T-helper 17 cell (primary cell): ENCODE measurements around the gene HSPA14. TPM values are rescaled to one million over a fixed set of nuclear protein-coding genes. Genes with fewer than 3 reads are reported as not detected.
A peak's percentile ranks its signal among the peaks of the same experiment; 100 is the strongest.
"Not testable (repeated sequence)": the region's sequence is repeated elsewhere in the genome, so short reads cannot be mapped to it uniquely, and the experiment has no call there.

Experiments used
- ATAC-seq: fragments of 150-1000 bp; cut with Tn5 transposase; 2 replicates; pipeline ENCODE4 v1.10.0; 2021; ENCODE audit warnings: mild to moderate bottlenecking, moderate library complexity
- DNase-seq, 3 donors: peaks; one replicate each; pipeline versions ENCODE4 v3.0.0 to v3.0.0-alpha.2; 2020 to 2021
- H3K9me3 ChIP-seq: one replicate; pipeline ENCODE4 v1.7.0; 2013; ENCODE audit warnings: low read length, mild to moderate bottlenecking; ENCODE audit not compliant: control insufficient read depth, poor library complexity, severe bottlenecking
- H3K27ac Mint-ChIP-seq: one replicate; pipeline ENCODE4 v1.8.0; 2022; ENCODE audit warnings: mild to moderate bottlenecking, moderate library complexity, mixed read lengths
- H3K27me3 Mint-ChIP-seq: one replicate; pipeline ENCODE4 v1.8.0; 2022; ENCODE audit warnings: mixed read lengths
- H3K36me3 Mint-ChIP-seq: one replicate; pipeline ENCODE4 v1.8.0; 2022; ENCODE audit warnings: low read depth, mixed read lengths
- H3K4me1 Mint-ChIP-seq: one replicate; pipeline ENCODE4 v1.8.0; 2022; ENCODE audit warnings: mild to moderate bottlenecking, mixed read lengths
- H3K4me3 Mint-ChIP-seq: one replicate; pipeline ENCODE4 v1.8.0; 2022; ENCODE audit warnings: mild to moderate bottlenecking, moderate library complexity, mixed read lengths
- total RNA-seq, 4 donors: library from RNA in 2 of 4; stranded (reverse) in 2 of 4; gene quantifications; one replicate each; pipeline ENCODE4 v1.2.3 and lab custom pipeline; 2022 to 2026

The HSPA14 gene
- total RNA-seq, result 10 to 100 TPM; 22.5 to 24.7 TPM
- total RNA-seq (lab: John Stamatoyannopoulos, UW), result 23.1 to 30.5 reads per million in 2 donors

- peak within 1 kb of the TSS; percentile 95 for H3K4me3 Mint-ChIP-seq
- DNase-seq, result peak; percentile 98 to 99 (median 99)
- H3K27ac Mint-ChIP-seq, result peak within 1 kb of the TSS; percentile 94
- H3K36me3 Mint-ChIP-seq, result peaks cover 18% of the 10 kb centered on the region
- ATAC-seq, result peak; percentile 96
- H3K4me1 Mint-ChIP-seq, result peaks cover 19% of the 10 kb centered on the region
- H3K27me3 Mint-ChIP-seq, result no peaks in the 10 kb centered on the region
- H3K9me3 ChIP-seq, result no peaks in the 10 kb centered on the region
These were observed at the start of gene HSPA14, which contains the start of the genes CDNF and MSANTD7 for GRCh38 chr10:14837757-14838581. HSPA14 (plus strand) TSS chr10:14838306; CDS start chr10:14838403, 97 bp downstream. CDNF (minus strand) TSS chr10:14838037; CDS start chr10:14837946, 91 bp downstream. MSANTD7 (plus strand) TSS chr10:14838306; CDS start chr10:14842285, 3,979 bp downstream.

- no peaks in the 10 kb centered on the region for H3K4me1 Mint-ChIP-seq
- no peaks in the 10 kb centered on the region for H3K36me3 Mint-ChIP-seq
- DNase-seq (no peak), ATAC-seq (no peak)
- H3K4me3 Mint-ChIP-seq, result no peak overlapping the region
- no peaks in the 10 kb centered on the region for H3K9me3 ChIP-seq
- H3K27me3 Mint-ChIP-seq, result peaks cover 11% of the 10 kb centered on the region
- no peak overlapping the region for H3K27ac Mint-ChIP-seq
These were observed 39.5 kb upstream of the HSPA14 start for GRCh38 chr10:14798636-14799035.

- H3K9me3 ChIP-seq, result no peaks in the 10 kb centered on the region
- no peak overlapping the region for H3K4me3 Mint-ChIP-seq
- H3K27ac Mint-ChIP-seq, result no peak overlapping the region
- H3K4me1 Mint-ChIP-seq, result peaks cover 2% of the 10 kb centered on the region
- H3K36me3 Mint-ChIP-seq, result no peaks in the 10 kb centered on the region
- peaks cover 11% of the 10 kb centered on the region for H3K27me3 Mint-ChIP-seq
- ATAC-seq (no peak), DNase-seq (no peak)
These were observed 37.7 kb upstream of the HSPA14 start for GRCh38 chr10:14800397-14800796.

- H3K9me3 ChIP-seq, result no peaks in the 10 kb centered on the region
- Mint-ChIP-seq H3K4me3 (peak overlapping the region; percentile 7), H3K36me3 (no peaks in the 10 kb centered on the region), H3K27me3 (peaks cover 11% of the 10 kb centered on the region), H3K4me1 (peaks cover 2% of the 10 kb centered on the region), H3K27ac (no peak overlapping the region)
- DNase-seq, result no peak
- ATAC-seq, result no peak
These were observed 36.4 kb upstream of the HSPA14 start for GRCh38 chr10:14801723-14802122.

GRCh38 chr10:14803827-14804226, 34.3 kb upstream of the HSPA14 start:
- H3K9me3 ChIP-seq, result no peaks in the 10 kb centered on the region
- Mint-ChIP-seq H3K4me1 (peaks cover 2% of the 10 kb centered on the region), H3K36me3 (no peaks in the 10 kb centered on the region), H3K27ac (no peak overlapping the region), H3K27me3 (peaks cover 11% of the 10 kb centered on the region), H3K4me3 (no peak overlapping the region)
- ATAC-seq (no peak), DNase-seq (no peak)

- H3K9me3 ChIP-seq, result no peaks in the 10 kb centered on the region
- no peak overlapping the region for H3K4me3 Mint-ChIP-seq
- H3K27me3 Mint-ChIP-seq, result peaks cover 5% of the 10 kb centered on the region
- peaks cover 2% of the 10 kb centered on the region for H3K4me1 Mint-ChIP-seq
- H3K27ac Mint-ChIP-seq, result no peak overlapping the region
- no peak for DNase-seq
- H3K36me3 Mint-ChIP-seq, result no peaks in the 10 kb centered on the region
- no peak for ATAC-seq
These were observed 31.8 kb upstream of the HSPA14 start for GRCh38 chr10:14806318-14806717.

- H3K4me3 Mint-ChIP-seq, result no peak overlapping the region
- no peaks in the 10 kb centered on the region for H3K27me3 Mint-ChIP-seq
- no peak for DNase-seq
- peak overlapping the region; percentile 8 for H3K27ac Mint-ChIP-seq
- peaks cover 9% of the 10 kb centered on the region for H3K4me1 Mint-ChIP-seq
- ATAC-seq, result no peak
- H3K9me3 ChIP-seq, result no peaks in the 10 kb centered on the region
- H3K36me3 Mint-ChIP-seq, result no peaks in the 10 kb centered on the region
These were observed 26.8 kb upstream of the HSPA14 start for GRCh38 chr10:14810969-14811953.

- Mint-ChIP-seq H3K36me3 (no peaks in the 10 kb centered on the region), H3K27ac (no peak overlapping the region), H3K4me1 (peaks cover 9% of the 10 kb centered on the region), H3K4me3 (no peak overlapping the region), H3K27me3 (no peaks in the 10 kb centered on the region)
- ATAC-seq, result peak; percentile 55
- DNase-seq, result no peak
- no peaks in the 10 kb centered on the region for H3K9me3 ChIP-seq
These were observed 25.8 kb upstream of the HSPA14 start for GRCh38 chr10:14812271-14812670.

GRCh38 chr10:14815681-14816080, 22.4 kb upstream of the HSPA14 start:
- H3K36me3 Mint-ChIP-seq, result no peaks in the 10 kb centered on the region
- peaks cover 9% of the 10 kb centered on the region for H3K4me1 Mint-ChIP-seq
- H3K27ac Mint-ChIP-seq, result no peak overlapping the region
- ATAC-seq (no peak), DNase-seq (no peak)
- no peaks in the 10 kb centered on the region for H3K9me3 ChIP-seq
- no peak overlapping the region for H3K4me3 Mint-ChIP-seq
- no peaks in the 10 kb centered on the region for H3K27me3 Mint-ChIP-seq

GRCh38 chr10:14816717-14817116, 21.4 kb upstream of the HSPA14 start:
- not testable (repeated sequence) for H3K27me3 Mint-ChIP-seq, H3K36me3 Mint-ChIP-seq, ATAC-seq, H3K4me1 Mint-ChIP-seq, H3K4me3 Mint-ChIP-seq, H3K9me3 ChIP-seq, DNase-seq, H3K27ac Mint-ChIP-seq

GRCh38 chr10:14820010-14820774, 17.9 kb upstream of the HSPA14 start:
- H3K4me3 Mint-ChIP-seq, result no peak overlapping the region
- no peaks in the 10 kb centered on the region for H3K27me3 Mint-ChIP-seq
- H3K9me3 ChIP-seq, result no peaks in the 10 kb centered on the region
- no peak for ATAC-seq
- H3K4me1 Mint-ChIP-seq, result peaks cover 4% of the 10 kb centered on the region
- no peak for DNase-seq
- no peak overlapping the region for H3K27ac Mint-ChIP-seq
- H3K36me3 Mint-ChIP-seq, result no peaks in the 10 kb centered on the region

- Mint-ChIP-seq H3K27ac (no peak overlapping the region), H3K4me3 (no peak overlapping the region), H3K36me3 (peaks cover under 1% of the 10 kb centered on the region), H3K27me3 (peaks cover 4% of the 10 kb centered on the region), H3K4me1 (peaks cover 9% of the 10 kb centered on the region)
- DNase-seq, result no peak
- no peaks in the 10 kb centered on the region for H3K9me3 ChIP-seq
- no peak for ATAC-seq
These were observed 17.3 kb upstream of the HSPA14 start for GRCh38 chr10:14820775-14821154.
